Fibroblast of skin of right biceps (primary cell): ENCODE results near the gene CDC37L1.
"Not testable (repeated sequence)": the region's sequence is repeated elsewhere in the genome, so short reads cannot be mapped to it uniquely, and the experiment has no call there.

Experiments used
- DNase-seq: peaks from one replicate; pipeline ENCODE4 v3.0.0-alpha.2; 2013

CDC37L1 gene

GRCh38 chr9:4679268-4680172 lies at the start of gene CDC37L1:
Gene CDC37L1 (plus strand): TSS chr9:4679569. CDS start chr9:4679768, 199 bp downstream.
- DNase-seq: peak; percentile 96

DNA sequence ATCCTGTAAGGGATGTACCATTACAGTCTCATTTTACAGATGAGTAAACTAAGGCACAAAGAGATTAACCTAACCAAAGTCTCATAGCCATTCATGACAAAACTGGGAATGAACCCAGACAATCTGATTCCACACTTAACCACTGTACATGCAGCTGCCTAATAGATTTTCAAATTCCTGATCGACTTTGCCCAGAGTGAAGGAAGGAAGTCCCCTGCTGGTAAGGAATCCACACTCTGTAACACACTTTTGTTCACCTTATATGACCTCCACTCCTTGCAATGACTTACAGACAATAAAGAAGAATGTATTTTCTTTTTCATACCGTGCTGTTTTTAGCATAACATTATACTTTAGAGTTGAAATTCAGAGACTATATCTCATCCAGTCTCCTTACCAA lies 48.5 kb upstream of the CDC37L1 start:
- DNase-seq: peak; percentile 9

- DNase-seq: no peak
These were observed 40.4 kb upstream of the CDC37L1 start for GRCh38 chr9:4638968-4639367.

DNA sequence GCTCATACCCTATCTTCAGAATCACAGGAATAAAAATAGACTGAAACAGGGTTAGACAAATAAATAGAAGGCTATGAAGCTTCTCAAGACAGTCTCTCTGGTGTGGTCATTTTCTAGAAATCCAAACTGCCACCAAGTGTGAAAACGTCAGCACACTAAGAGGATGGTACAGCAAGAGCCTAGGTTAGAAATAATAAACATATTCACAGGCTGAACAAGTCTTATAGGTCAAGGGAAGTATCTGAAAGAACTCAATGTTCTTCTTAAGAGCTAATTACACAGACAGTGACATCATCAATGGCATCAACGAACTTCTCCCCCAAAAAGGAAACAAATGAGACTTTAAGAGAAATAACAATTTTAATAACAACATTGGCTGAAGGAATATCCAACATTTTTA lies 39.9 kb upstream of the CDC37L1 start:
- no peak for DNase-seq

DNA sequence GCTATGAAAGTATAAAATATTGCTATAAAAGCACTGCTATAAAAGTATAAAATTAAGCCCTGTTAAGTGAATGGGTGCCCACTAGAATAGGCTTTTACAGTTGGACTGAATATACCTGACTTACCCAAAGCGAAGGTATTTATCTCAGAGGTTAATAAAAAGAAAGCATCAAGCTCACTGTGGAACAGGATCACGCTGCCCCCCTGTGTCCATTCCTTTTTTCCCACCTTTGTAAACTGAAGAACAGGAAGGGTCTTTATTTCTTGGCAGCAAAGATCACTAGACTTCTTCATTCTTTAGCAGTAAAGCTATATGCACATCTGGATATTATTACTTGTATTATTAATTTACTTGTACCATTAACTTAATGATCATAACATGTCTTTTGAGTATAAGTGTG lies 39.3 kb upstream of the CDC37L1 start:
- DNase-seq: peak; percentile 16

GRCh38 chr9:4642351-4642750 lies 37.0 kb upstream of the CDC37L1 start:
- no peak for DNase-seq

DNA sequence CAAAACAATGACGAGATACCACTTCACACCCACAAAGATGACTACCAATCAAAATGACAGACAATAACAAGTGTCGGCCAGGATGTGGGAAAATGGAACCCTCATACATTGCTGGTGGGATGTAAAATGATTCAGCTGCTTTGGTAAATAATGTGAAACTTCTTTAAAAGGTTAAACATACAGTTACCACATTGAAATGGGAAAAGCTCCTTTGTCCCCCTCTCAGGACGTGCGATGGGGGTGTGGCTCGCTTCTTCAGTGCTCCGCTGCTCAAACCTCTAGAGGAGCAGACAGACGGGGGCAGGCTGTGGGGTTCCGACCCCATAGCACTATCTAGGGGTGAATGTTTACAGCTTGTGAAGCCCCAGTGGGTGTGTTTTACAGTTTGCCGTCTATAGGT lies 25.3 kb upstream of the CDC37L1 start:
- no peak for DNase-seq

DNA sequence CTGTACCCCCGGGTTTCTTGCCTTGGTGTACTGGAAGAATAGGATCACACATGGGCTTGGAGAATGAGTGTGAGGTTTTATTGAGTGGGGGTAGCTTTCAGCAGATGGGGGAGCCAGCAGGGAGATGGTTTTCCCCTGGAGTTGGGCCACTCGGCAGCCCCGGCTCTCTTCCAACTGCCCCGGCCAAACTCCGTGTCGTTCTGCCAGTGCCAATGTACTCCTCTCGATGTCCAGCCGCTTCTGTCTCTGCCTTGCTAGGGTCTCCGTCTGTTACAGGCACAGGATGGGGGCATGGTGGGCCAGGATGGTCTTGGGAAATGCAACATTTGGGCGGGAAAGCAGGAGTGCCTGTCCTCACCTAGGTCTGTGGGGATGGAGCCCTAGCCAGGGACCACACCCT lies 24.8 kb upstream of the CDC37L1 start:
- DNase-seq: no peak

GRCh38 chr9:4656196-4656595 lies 23.2 kb upstream of the CDC37L1 start:
- not testable (repeated sequence) for DNase-seq

- no peak for DNase-seq
These were observed 22.7 kb upstream of the CDC37L1 start for GRCh38 chr9:4656621-4657020.

DNA sequence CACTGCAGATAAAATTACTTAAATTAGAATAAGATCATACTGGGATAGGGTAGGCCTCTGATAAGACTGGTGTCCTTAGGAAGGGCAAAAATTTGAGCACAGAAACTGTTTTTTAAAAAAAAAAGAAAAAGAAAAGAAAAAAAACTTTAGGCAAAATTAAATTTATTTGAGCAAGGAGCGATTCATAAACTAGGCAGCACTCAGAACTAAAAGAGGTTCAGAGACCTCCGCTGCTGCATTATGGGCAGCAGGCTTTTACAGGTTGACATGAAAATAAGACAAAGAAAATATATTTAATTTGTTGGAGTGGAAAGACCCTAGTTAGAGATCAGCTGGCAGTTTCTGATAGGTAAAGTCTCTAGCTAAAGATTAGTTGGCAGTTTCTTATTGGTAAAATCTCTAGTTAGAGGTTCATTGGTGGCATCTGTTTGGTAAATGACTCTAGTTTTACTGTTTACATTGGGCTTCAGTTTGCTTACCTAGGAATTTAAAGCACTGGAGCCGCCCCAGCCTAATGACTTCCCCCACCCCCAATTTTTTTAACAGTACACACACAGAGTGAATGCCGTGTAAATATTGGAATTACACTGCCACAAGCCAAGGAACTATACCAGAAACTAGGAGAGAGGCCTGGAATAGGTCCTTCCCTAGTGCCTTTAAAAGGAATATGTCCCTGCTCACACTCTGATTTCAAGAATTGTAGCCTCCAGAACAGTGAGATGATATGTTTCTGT lies 21.8 kb upstream of the CDC37L1 start:
- no peak for DNase-seq

- not testable (repeated sequence) for DNase-seq
These were observed 18.7 kb upstream of the CDC37L1 start for GRCh38 chr9:4660665-4661064.

- DNase-seq: peak; percentile 63
These were observed 18.2 kb upstream of the CDC37L1 start for GRCh38 chr9:4661165-4661564.

GRCh38 chr9:4661611-4662010 lies 17.8 kb upstream of the CDC37L1 start:
- peak; percentile 32 for DNase-seq

DNA sequence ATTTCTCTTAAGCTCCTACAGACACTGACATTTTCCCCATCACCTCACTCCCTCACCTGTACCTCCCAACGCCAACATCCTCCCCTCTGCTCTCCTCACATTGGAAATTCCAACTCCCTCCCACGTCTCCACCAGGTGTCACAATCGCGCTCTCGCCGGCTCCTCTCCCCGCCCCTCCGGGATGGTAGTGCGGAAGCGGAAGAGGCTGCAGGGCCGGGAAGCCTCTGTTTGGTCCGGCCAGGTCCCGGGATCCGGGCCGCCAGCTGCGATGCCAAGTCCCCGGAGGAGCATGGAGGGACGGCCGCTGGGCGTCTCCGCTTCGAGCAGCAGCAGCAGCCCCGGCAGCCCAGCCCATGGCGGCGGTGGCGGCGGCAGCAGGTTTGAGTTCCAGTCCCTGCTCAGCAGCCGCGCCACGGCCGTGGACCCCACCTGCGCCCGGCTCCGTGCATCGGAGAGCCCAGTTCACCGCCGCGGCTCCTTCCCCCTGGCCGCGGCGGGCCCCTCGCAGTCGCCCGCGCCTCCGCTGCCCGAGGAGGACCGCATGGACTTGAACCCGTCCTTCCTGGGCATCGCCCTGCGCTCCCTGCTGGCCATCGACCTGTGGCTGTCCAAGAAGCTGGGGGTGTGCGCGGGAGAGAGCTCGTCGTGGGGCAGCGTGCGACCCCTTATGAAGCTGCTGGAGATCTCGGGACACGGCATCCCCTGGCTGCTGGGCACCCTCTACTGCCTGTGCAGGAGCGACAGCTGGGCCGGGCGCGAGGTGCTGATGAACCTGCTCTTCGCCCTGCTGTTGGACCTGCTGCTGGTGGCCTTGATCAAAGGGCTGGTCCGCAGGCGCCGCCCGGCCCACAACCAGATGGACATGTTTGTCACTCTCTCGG lies 17.0 kb upstream of the CDC37L1 start, which contains the start of gene PLPP6:
Gene PLPP6 (plus strand): TSS at position 187 of the 881 bp plus-strand sequence. CDS start 82 bp downstream, at position 269.
- DNase-seq: peak; percentile 80

DNA sequence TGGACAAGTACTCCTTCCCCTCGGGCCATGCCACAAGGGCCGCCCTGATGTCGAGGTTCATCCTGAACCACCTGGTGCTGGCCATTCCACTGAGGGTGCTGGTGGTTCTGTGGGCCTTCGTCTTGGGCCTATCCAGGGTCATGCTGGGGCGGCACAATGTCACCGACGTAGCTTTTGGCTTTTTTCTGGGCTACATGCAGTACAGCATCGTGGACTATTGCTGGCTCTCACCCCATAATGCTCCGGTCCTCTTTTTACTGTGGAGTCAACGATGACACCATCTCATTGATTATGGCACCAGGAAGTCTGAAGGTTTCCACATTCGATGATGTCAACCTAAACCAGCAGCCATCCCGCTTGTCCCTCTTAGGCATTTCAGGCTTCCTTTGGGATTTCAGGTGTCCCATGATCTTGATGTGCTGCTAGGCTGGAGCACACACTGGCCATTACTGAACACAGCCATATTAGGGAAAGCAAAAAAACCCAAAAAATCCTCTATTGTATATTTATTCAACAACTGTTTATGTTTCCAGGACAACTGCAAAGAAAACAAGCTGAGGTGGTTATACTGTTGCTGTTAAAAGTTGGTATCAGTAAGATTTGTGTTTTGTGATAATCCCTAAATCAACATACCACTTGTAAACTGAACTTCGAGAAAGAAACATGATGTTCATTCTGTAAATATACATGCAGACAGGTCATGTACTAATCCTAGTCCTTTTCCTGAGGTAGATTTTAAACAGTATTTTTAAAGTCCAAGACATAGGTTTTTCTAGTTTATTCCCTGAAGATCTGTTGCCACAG lies 16.2 kb upstream of the CDC37L1 start:
- DNase-seq: no peak

DNA sequence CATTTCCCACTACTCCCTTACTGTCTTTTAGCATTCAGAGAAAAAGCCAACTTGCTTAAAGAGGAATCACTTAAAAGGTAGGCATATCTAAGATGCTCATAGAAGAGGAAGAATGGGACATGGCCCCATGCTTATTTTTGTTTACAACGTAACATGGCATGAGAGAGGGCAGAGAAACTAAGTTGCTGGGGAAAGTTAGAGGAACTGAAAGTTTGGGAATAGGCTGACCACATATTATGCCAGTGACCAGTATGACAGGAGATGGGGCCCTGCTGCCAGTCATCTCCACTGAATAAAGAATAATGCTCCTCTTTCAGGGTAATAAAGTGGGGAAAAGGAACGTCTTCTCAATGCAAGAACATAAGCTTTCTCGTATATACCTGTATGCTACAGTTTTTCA lies 15.4 kb upstream of the CDC37L1 start:
- DNase-seq: no peak

DNA sequence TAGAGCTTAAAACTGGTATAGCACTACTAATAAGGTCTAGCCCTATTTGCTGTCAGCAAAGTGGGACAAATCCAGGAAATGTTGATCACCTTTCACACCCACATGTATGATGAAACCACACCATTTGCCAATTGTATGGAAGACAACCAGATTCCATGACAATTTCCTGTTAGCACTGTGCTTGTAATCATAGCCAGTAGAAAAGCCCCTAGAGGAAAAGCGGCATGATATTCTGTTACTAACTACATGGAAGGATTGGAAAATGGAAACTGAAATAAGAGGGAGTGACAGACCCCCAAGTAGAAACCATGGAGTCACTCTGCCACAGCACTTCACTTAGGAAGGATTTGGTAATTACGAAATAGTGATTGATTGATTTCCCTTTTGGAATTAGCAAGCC lies 14.0 kb upstream of the CDC37L1 start:
- peak; percentile 44 for DNase-seq

GRCh38 chr9:4666042-4666699 lies 13.2 kb upstream of the CDC37L1 start, which contains the start of gene SPATA6L:
Gene SPATA6L (minus strand): TSS chr9:4666480. CDS start chr9:4666250, 230 bp downstream.
- peak; percentile 39 for DNase-seq

DNA sequence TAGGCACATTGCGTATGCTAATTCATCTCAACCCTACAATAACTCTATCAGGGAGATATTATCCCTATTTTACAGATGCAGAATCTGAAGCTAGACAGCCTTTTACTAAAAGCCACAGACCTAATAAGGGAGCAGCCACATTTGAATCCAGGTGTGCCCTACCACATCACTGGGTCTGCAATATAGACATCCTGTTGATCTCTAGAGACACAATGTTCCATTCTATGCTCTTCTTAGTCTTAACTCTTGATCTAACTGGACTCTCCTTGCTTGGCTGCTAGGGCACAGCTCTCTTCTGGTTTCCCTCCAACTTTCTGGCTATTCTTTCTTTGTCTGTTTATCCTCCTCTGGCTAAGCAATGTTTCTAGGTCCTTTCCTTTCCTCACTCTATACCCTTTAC lies 11.7 kb upstream of the CDC37L1 start:
- DNase-seq: no peak

- DNase-seq: no peak
These were observed 10.8 kb upstream of the CDC37L1 start for GRCh38 chr9:4668604-4669003.
